HG03108 (cell line): Measurements from ENCODE around the gene GAPDHS.

ENCODE experiments used
- ATAC-seq: cut with Tn5 transposase; IDR thresholded peaks from one replicate; pipeline ENCODE4 v1.9.1; 2021; ENCODE audit warnings: moderate library complexity; ENCODE audit not compliant: unreplicated experiment

Gene GAPDHS

DNA sequence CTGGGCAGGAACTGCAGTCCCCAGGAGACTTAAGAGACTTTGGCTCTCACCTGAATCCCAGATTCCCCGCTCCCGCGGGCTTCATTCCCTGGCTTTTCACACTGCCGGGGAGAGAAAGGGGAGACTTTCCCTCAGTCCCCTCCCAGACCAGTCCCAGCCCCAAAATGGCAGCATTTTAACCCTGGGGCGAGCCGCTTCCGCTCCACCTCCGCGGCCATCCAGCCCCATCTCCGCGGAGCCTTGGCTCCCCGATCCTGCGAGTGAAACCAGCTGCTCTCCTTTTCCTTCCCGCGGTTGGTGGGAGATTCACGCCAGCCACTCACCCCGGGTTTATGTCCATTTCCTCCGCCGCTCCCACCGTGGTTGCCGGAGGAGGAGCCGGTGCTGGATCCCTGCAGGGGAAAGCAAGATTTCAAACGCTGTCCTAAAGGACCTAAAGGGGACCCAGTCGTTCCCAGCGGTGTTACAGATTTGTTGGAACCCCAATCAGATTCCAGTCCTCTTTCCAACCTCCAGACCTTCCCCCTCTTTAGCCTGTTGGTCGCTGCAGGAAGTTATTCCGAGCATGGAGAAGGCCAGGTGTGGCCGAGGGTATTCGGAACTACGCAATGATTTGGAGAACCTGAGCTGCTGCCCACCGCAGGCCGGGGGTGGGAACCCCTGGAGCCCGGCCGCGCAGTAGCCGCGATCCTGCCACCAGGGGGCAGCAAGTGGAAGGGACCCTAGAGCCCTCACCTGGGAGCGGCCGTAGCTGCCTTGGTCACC, 23.2 kb upstream of the GAPDHS start:
- ATAC-seq, result peak; percentile 65

- no peak for ATAC-seq
Observed at GRCh38 chr19:35510626-35510964, 22.7 kb upstream of the GAPDHS start.

- ATAC-seq, result no peak
Observed at GRCh38 chr19:35511337-35511736, 21.9 kb upstream of the GAPDHS start.

DNA sequence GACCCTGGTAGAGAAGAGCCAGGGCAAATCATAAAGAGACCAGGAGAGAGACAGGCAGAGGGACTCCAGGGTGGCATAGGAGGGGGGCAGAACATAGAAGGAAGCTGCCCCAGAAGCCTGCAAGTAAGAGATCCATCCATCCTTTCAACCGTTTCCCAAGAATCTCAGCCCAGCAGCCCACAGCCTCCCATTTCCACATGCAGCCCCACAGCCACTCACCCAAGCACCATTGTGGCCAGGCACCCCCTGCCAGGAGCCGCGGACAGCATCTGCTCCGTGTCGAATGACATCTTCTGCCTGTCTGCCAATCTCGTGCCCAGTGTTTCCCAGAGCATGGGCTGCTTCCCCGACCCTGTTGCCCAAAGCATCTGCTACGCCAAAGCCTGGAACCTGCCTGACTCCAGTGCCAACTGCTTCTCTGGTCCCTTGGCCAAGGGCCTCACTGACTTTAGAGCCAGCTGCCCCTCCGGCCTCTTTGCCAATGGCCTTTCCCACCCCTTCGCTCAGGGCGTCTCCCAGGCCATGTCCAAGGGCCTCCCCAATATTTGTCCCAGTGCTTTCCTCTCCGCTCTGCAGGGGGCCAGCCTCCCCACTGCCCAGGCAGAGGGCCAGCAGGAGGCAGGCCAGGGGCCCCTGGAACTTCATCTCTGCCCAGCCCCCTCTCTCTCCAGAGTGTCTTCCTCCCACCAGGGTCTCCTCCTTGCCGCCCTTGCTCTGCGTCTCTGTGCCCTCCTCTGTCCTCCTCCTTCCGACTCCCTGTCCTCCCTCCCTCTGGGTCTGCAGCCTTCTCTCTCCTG, 20.2 kb upstream of the GAPDHS start:
- no peak for ATAC-seq

GRCh38 chr19:35513628-35514281, 19.5 kb upstream of the GAPDHS start, which contains the start of gene DMKN:
Gene DMKN (minus strand): TSS chr19:35513649. CDS start chr19:35513475, 174 bp downstream.
- ATAC-seq, result no peak

DNA sequence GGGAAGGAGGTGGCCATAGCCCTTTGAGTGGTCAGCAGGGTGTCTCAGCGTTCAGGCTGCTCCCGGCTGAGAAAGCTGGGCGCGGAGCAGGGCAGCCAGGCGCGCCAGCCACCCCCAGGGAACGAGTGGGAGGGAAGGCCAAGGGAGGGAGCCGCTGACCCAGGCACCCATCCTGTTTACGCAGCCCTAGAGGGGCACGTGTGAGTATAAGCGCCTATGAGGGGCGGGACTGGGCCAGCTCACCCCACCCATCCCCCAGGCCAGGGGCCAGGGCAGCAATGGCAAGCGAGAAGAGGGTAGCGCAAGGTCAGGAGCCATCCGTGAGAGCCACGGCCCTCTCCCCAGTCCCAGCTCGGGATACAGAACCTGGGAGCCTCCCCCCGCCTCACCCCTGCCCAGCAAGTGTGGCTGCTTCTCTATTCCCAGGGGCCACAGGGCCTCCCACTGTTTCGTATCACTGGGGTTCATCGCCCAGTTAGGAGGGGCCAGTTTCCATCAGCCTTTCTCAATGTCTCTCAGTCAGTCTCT, 18.9 kb upstream of the GAPDHS start:
- ATAC-seq, result no peak

- no peak for ATAC-seq
Observed at GRCh38 chr19:35516310-35516709, 16.9 kb upstream of the GAPDHS start.

GRCh38 chr19:35517342-35517741, 15.9 kb upstream of the GAPDHS start:
- no peak for ATAC-seq

- ATAC-seq, result no peak
Observed at GRCh38 chr19:35518313-35518712, 14.9 kb upstream of the GAPDHS start.

DNA sequence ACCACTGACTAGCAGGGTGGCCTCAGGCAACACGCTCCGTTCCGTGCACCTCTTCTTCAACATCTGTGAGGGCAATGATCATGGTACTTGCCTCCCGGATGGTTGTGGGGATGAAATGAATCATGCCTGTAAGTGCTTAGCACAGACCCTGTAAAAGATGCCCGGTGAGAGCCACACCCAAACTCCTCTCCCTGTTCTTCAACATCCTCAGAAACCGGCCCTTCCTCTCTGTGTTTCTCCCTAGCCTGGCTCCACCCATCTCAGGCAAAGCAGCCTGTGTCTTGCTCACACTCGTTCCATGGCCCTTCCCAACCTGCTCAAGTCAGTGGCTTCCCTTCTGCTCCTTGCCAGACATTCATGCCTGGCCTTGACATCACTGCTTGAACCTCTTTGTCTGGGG, 14.0 kb upstream of the GAPDHS start:
- ATAC-seq, result no peak

- ATAC-seq, result no peak
Observed at GRCh38 chr19:35521124-35521743, 12.0 kb upstream of the GAPDHS start.

DNA sequence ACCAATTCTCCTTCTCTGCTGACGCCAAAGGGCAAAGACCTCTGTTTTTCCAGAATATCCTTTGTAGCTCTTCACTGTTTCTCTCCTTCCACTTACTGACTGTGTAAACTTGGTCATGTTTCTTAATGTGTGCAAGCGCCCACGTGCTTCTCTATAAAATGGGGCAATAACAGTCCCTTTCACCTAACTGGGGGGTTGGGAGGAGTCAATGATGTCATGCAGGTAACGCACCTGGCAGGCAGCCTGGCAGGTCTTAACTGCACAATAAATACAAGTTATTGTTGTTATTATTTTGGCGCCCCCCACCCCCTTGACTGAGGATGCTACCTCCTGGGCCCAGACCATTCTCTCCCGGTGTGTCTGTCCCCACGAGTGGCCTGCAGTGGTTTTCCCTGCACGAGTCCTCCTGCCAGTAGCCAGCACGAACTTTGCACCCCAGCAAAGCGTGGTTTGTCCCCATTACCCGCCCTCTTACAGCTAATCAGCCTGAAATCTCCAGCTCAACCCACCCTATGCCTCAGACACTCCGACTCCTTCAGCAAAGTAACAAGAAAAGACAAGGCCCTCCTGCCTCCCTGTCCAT, 10.4 kb upstream of the GAPDHS start:
- ATAC-seq, result no peak

- ATAC-seq, result no peak
Observed at GRCh38 chr19:35524181-35524837, 8.9 kb upstream of the GAPDHS start.

DNA sequence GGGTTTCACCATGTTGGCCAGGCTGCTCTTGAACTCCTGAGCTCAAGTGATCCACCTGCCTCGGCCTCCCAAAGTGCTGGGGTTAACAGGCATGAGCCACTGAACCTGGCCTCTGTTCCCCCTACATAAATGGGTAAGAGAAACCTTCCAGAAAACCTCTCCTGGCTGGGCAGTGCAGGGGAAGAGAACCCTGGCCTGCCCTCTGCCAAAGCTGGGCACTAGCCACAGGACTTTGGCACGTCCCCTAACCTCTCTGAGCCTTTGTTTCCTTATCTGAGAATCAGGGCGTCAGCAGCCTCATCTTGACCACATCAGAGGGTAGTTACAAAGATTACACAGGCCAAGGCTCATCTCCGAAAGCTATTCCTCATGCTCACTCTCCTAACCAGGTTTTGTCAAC, 7.4 kb upstream of the GAPDHS start:
- no peak for ATAC-seq

GRCh38 chr19:35528218-35529038, 4.8 kb upstream of the GAPDHS start, which contains the start of gene SBSN:
Gene SBSN (minus strand): TSS chr19:35528311. CDS start chr19:35528281, 30 bp downstream.
- ATAC-seq, result no peak

DNA sequence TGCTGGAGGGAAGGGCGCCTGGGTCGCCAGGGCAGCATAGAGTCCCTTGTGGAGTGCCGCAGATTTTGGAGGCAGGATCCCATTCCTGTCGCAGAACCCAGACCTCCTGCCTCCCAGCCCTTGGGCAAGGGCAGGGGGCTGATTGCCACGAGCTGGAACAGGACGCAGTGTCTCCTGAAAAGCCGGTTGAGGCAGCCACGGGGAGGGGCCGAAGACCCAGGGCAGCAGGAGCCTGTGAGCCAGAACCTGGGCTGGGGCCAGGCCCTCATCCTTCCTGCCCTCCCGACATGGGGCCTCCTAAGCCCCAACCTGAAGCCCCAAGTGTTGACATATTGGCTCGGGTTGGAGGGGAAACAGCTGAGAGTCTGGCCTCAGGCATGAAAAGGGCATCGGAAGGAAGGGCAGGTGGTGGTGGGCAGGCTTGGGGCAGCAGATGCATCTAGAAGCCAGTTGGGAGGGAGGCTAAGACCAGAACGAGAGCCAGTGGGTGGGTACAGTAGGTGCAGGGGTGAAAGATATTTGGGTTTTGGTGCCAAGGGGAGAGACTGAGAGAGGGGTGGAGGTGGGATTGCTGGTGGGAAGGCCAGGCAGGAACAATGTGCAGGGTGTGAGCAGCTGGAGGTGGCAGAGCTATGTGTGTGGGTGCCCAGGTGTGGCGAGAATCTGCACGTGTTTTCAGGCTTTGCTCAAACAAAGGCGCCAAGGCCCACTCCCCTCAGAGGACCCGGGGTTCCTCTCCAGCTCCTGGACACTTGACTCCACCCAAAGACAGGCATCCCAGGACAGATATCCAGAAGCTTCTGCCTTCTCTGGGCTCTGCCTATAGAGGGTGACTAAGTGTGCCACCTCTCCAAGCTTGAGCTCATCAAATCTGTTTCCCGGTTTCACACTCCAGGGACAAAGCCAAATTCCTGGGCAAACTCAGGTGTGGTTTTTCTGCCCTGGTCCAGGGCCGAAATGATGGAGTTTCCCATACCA, 3.7 kb upstream of the GAPDHS start:
- no peak for ATAC-seq

GRCh38 chr19:35531291-35531690, 2.0 kb upstream of the GAPDHS start:
- ATAC-seq, result no peak

GRCh38 chr19:35533822-35534392, 651 bp downstream of the GAPDHS start:
- ATAC-seq, result no peak
